NOMO-1 treated with DMSO at 0.1 percent for 48 hours (cell line): Measurements from ENCODE around the gene HOXB6.

ENCODE experiments used
- DNase-seq: peaks from one replicate; lab custom pipeline; 2025; ENCODE audit not compliant: unreplicated experiment; lab: John Stamatoyannopoulos, UW

The HOXB6 gene

GRCh38 chr17:48634493-48635208, 29.9 kb upstream of the HOXB6 start:
- no peak for DNase-seq

DNA sequence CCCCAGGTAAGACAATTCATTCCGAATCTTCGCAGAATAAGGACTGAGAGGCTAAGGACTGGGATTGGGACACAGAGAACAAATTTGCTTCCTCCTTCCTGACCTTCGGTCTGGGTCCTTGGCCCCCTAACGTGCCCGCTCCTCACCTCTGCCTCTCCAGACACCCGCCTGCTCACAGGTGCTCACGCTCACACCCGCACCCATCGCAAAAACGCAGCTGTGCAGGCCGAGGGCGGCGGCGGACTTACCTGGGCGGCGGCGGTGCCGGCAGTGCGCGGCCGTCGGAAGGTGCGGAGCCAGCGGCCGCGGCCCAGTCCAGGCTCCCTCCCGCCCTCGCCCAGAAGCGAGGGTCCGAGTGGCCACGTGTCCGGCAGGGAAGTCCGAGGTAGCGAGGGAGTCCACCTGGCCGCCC, 28.5 kb upstream of the HOXB6 start:
- DNase-seq, result no peak

- no peak for DNase-seq
Measured at GRCh38 chr17:48632579-48633265, 27.9 kb upstream of the HOXB6 start.

- no peak for DNase-seq
Measured at GRCh38 chr17:48631693-48632578, 27.1 kb upstream of the HOXB6 start.

GRCh38 chr17:48630925-48631692, 26.3 kb upstream of the HOXB6 start:
- no peak for DNase-seq

DNA sequence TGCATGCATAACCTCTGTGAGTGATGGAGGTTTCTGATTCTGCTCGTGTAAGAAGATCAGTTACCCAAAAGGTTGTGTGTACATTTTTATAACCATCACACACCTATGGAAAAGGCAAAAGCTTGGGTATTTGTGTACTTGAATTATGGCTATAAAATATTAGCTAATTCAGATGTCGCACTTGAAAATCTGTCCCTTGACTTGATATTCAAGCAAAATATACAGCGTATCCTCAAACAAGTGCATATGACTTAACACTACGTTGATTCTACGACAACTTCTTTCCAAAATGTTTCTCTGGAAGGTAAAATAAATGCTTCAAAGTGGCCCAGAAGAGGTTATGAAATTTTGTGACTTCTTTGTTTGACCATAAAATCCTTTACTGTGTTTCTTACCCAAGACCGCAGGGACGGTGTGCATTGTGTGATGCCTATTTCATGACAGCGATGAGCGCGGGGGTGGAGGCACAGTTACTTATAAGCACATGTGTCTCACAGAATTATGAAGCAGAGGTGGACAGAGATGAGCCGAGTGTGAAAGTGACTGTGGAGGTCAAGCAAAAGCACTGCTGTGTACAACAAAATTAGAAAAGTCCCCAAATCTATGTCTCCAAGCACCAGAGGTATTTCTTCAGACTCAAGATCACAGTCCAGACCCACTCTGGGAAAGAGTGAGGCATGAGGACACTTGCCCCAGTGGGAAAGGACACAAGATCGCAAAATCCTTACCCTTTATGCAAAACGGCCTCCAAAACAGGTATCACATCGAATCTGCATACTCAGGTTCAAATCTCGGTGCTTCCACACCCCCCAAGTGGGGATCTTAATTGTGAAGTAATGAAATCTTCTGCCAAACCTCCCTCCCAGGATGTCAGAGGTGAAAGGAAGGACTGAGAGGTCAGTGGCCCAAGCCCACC, 25.5 kb upstream of the HOXB6 start:
- no peak for DNase-seq

- DNase-seq, result no peak
Measured at GRCh38 chr17:48629411-48629759, 24.6 kb upstream of the HOXB6 start.

DNA sequence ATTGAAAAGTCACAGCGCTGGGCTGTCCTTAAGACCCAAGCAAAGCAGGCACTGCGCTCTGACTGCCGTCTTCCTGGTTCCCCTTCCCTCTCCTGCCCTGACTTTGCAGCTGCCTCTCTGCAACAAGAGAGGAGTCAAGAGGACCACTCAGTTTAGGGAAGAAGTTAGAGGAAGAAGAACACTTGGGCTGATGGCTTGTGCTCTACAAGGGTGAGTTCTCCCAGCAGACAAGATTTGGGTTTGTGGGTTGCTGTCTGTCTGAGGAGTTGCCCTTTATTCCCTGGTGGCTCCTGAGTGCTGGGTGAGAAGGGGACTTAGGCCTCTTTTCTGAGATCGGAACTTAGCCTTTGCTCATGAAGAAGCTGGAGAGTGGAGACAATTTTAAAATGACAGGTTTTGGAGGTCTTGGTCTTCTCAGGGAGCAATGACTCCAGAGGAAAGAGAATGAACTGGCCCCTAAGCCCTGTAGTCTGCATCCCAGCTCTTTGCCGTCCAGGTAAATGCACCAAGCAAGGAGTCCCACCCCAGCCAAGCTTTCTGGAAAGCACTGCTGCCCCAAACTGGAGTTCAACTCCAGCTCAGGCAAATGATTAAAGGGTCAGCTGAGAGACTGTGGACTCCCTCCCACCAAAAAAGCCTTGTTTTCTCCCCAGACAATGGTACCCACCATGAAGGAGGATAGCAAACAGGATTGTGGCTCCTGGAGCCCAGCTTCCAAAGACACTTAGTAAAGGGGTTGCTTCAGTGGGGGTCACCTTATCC, 24.0 kb upstream of the HOXB6 start:
- peak; percentile 34 for DNase-seq

- no peak for DNase-seq
Measured at GRCh38 chr17:48627623-48628521, 23.1 kb upstream of the HOXB6 start.

DNA sequence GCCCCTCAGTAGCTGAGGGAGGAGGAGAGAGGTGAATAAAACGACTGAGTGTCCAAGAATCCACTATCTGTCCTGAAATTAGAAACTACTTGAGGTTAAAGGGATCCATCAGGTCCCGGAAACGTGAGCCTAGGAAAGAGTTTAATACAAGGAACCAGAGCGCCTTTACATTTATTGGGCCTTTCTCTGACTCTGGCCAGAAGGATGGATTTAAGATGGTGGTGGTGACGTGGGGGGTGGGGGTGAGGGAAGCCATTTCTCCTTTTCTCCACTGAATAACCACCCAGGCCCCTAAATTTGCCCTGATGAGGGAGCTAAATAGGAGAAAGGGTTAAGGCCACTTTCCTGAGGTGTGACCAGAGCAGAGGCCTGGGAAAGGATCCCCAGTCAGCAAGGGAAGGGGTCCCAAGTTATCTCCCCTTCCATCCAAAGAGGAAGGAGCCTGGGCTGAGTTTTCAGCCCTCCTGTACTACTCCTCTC, 22.4 kb upstream of the HOXB6 start:
- DNase-seq, result no peak

GRCh38 chr17:48626245-48627117, 21.7 kb upstream of the HOXB6 start, which contains the start of gene HOXB9:
HOXB9 (minus strand) TSS chr17:48626358; CDS start chr17:48626269, 89 bp downstream.
- DNase-seq, result no peak

DNA sequence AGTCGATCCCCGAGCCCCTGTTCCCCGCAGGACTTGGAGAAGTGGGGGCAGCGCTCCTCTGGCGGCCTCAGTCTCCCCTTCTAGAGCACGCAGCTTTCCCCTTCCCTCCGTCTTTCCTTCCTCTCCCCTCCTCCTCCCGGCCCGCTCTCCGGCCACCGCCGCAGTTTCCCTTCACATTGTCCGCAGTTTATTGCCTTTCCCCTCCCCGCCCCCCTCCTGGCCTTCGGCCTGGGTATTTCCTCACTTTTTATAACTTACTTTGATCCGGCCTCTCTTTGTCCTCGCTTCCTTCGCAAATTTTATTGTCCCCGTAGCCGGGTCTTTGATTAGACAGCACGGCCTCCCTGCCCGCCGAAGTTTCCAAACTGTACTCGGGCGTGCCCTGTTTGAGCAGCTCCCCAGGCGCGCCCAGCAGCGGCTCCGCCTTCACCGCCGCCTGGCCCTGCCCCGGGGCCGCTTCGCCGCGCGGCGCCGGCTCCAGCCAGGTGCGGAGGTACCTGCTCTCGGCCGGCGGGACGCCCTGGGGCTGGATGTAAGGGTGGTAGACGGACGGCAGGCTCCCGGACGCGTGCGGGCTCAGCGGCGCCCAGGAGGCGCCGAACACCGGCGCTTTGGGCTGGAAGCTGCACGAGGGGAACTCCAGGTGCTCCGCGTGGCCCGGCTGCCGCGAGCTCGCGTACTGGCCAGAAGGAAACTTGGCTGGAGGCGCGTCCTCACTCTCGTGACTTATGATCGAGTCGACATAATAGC, 20.9 kb upstream of the HOXB6 start:
- DNase-seq, result peak; percentile 17

DNA sequence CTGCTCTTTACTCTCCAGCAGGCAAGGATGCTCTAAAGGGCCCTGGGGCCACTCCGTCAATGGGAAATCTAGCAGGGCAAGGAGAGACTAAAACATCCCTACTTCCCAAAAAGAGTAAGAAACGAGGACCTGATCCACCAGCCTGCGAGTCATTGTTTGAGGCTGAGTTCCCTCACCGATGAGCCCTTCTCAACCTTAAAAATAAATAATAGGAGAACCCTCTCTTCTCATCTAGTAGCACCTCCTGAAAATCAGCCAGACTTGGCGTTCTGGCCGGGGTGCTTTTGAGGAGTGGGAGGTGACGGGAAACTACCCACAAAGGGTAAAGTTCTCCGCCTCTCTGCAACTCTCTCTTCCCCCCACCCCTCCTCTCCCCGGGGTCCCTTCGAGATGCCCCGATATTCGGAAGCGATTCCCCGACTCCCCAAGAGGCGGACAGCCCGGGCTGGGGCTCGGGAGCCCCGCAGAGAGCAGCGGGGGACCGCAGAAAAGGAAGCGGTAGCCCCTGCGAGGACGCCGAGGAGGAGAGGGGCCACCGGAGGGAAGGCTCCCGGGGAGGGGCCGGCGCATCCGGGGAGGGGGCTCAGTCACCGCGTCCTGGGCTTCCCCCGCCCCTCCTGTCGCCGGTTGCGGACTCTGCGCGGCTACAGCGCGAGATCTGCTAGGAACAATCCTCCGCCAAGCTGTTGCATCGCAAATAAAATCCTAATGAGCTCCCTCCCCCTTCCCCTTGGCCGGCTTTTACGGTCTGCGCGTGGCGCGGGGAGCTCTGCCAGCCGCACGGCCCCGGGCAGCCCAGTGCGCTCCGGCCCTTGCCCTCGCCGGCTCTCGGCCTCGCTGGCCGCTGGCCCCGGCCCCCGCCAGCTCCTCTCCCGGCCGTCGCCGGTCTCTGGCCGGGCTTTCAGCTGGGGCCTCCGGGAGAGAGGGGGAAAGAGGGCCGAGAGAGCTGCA, 20.0 kb upstream of the HOXB6 start:
- DNase-seq, result no peak

GRCh38 chr17:48624118-48624517, 19.3 kb upstream of the HOXB6 start:
- DNase-seq, result no peak

GRCh38 chr17:48623583-48623982, 18.8 kb upstream of the HOXB6 start:
- DNase-seq, result no peak
